DMS153 (cell line): ENCODE measurements around the gene SYNDIG1.

ENCODE experiments used
- DNase-seq: peaks from one replicate; lab custom pipeline; 2025; lab: John Stamatoyannopoulos, UW

Gene SYNDIG1

DNA sequence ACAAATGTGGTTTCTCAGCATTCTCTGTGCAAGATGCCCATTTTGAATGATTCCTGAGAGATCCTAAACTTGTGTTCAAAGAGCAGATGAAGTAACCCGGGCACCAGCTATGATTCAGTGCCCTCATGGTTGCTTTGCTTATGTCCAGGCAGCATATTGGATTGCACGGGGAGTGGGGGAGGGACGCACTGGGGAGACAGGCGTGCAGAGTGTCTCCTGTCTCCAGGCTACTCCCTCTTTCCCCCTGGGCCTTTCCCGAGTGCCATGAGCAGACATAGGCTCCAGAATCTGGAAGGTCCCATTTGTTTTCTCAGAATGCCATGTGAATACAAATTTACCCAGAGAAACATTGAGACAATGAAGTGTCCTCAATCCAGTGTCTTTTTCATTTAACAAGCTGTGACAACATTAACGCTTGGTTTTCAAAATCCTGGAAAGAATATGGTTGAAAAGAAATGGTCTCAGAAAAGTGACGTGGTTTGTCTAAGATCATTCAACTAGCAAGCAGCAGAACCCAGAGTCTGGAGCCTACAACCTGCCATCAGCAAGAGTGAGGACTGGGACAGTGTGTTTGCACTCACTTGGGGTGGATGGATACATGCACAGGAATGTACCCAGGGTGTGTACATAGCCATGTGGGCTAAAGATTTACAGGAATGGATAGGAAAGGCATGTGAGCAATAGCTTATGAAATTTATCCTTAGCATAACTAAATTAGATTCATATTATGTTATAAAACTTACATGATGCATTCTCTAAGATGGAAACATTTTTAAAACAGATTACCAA, 4.2 kb downstream of the SYNDIG1 start:
- no peak for DNase-seq

DNA sequence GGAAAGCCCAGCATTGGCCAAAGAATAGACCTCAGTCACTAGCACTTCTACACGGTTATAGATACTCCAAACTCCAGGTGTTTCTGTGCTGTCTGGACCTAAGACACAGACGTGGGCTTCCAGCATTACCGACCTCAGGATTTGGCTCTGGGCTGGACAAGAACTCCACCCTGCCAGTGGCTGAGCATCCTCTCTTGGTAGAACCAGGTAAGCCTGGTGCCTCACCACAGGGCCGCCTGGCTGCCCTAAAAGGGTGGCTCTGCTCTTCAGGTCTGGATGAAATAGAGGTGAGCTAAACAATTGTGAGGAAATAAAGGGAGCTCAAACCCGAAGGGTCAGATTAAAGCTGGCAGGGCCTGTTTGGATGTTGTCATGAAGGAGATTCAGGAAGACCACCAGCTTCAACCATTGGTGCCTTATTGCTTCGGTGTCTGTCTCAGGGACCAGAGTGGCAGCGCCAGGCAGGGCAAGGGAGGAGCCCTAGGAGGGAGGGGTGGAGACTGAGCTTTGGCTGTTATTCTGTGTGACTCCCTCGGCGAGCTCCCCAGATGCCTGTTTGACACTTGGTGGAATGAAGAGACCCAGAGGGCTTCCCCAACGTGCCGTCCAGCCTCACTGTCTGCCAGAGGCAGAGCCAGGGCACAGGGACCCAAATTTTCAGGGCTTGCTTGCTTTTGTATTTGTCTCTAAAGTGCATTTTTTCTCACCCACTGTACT, 8.6 kb downstream of the SYNDIG1 start:
- no peak for DNase-seq

DNA sequence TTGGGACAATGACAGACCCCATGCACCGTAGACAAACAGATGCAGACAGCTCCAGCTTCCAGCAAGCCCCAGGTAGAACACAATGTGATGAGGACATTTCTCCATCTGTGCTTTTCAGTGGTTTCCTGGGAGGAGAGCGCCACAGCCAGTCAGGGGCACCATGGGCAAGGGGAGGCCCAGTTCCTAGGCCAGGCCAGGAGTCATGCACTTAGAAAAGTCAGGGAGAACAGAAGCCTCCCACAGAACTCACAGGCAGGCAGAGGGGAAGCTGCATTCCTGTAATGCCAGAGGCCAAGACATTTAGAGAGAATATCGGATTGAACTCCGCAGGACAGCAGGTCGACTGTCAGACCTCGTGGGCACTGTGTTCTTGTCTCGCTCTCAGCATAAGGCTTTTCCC, 9.2 kb downstream of the SYNDIG1 start:
- DNase-seq = no peak

DNA sequence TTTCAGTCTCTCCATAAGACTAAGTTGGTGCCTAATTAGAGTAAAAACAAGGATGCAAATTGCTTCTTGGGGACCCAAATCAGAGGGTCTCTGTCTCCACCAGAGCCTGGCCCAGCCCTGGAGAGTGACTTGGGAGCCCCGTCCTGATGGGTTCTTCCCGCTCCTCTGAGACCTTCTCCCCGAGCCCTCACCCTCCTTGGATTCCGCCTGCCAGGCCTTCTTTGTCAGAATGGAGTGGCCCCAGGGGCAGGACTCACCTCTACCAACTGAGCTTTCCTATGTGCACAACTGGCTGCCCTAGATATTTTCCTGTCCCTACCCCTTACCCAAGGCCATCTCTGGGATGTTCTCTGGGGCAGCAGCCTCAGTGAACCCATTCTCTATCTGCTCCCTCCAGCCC, 9.7 kb downstream of the SYNDIG1 start:
- no peak for DNase-seq

DNA sequence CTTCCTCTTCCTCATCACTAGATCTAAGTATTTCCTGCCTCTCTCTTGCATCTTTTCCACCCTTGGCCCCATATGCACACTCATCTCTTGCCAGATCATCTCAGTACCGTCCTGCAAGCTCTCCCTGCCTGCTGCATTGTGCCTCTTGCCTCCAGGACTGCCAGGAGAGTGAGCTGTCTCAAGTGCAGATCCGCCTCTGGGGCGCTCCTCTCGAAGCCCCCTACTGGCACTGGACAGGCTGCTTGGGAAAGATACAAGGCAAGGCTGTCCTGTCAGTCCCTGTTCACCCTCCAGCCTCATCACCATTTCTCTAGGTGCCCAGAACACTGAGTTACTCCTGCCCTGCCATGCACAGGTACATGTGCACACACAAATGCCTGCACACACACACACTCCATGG, 10.2 kb downstream of the SYNDIG1 start:
- no peak for DNase-seq

DNA sequence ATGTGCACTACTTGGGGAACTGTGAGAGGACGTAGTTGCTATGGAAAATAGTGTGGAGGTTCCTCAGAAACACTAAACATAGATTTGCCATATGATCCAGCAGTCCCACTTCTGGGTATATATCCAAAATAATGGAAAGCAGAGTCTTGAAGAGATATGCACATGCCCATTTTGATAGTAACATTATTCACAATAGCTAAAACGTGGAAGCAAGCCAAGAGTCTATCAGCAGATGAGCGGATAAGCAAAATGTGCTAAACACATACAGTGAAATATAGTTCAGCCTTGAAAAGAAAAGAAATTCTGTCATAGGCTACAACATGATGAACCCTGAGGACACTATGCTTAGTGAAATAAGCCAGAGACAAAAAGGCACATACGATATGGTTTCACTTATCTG, 11.1 kb downstream of the SYNDIG1 start:
- no peak for DNase-seq

DNA sequence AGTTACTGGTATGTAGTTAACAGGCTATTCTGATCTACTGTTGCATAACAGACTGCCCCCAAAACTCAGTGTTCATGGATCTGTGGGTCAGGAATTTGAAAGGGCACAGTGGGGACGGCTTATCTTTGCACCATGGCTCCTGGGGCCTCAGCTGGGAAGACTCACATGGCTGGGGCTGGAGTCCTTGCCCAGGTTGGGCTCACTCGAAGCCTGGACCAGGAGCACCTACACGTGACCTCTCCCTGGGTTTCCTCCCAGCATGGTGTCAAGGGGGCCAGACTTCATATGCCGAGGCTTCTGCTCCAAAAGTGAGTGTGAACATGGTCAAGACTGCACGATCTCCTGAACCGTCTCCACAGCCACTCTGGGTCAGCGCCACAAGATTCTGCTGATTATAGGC, 11.7 kb downstream of the SYNDIG1 start:
- DNase-seq = no peak

DNA sequence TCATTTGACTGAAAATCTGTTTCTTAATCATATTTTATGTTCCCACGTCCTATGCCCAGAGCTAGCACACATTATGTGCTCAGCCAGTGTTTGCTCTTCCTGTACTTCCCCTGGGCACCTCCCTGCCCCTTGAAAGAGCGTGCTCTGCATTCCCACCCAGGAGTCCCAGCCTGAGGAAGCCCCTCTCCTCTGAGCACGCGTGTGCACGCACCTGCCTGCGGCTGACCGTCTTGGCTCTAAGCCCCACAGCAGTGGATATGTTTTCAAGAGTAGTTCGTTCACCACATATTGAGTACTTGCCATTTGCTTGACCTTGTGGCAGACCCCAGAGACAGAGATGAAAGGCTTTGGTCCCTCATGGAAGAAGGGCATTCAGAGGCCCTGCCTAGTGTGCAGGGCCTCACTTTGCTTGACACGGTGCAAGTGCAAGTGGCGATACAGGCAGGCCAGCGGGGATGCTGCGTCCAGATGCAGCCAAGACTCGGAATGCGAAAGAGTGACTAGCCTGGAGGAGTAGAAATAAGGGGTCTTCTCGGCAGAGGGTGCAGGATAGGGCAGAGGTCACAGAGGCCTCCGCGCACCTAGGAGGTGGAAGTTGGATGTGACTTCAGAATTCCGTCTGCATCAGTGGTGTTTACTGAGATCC, 14.1 kb downstream of the SYNDIG1 start:
- DNase-seq = no peak

DNA sequence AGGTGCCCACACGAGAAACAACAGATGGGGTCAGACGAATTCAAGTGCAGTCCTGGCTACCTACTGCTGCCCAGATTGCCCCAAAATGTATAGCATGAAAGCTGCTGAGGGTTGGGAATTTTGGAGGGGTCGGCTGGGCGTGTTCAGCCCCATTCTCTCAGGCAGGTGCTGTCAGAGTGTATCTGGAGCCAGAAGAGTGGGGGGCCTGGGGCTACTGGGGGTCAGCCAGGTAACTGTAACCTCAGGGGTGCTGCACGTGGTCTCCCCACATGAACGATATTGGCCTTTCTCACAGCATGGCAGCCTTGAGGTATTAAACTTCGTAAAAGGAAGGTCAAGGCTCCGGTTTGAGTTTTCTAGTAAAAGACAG, 14.6 kb downstream of the SYNDIG1 start:
- DNase-seq = no peak

DNA sequence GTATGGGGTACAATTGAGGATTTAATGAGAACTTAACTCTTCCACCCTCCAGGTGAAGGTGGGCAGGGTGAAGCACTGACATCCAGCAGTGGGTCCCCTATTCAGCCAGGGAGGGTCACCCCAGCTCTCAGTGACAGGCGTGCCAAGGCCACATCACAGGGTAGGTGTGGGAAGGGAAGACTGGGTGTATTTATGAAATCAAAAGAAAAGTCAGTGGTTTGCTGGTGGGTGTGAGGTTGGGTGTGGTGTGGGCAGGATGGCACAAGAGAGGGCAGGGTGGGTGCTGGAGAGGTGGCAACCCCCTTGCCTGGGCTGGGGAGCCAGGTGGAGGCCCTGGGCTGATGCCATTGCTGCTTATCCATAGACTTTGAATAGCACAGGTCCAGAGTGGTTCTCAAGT, 16.6 kb downstream of the SYNDIG1 start:
- no peak for DNase-seq

DNA sequence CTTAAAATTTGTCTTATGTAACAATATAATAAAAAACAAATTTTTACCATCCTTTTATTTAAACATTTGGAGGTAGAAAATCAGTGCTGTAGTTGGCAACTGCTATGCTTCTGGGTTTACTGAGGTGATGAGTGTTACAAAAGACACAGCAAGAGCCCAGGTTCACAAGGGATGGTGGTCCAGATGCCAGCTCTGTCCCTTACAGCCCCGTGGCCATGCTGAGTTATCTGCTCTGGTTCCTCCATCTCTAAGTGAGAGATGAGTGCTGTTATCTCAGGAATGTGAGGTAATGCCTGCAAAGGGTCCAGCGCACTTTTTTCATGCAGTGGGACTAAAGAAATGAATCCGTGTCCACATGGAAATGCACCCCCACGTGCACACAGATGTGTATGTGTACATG, 17.8 kb downstream of the SYNDIG1 start:
- DNase-seq = no peak

DNA sequence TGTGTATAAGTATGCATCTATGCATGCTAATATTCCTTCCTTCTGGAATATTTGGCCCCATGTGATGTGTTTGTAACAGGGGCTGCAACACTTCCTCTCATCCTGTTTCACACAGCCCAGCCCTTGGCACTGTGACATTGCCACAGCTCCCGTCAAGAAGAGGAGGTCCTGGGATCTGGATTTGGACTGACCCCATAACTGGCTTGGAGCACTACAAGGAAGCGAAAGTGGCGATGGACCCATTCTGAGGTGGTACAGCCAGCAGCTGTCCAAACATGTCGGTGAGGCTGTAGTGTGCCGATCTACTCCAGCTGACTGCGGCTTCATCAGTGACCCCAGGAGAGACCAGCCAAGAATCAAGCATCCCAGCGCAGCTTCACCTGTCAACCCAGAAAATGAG, 18.2 kb downstream of the SYNDIG1 start:
- no peak for DNase-seq

DNA sequence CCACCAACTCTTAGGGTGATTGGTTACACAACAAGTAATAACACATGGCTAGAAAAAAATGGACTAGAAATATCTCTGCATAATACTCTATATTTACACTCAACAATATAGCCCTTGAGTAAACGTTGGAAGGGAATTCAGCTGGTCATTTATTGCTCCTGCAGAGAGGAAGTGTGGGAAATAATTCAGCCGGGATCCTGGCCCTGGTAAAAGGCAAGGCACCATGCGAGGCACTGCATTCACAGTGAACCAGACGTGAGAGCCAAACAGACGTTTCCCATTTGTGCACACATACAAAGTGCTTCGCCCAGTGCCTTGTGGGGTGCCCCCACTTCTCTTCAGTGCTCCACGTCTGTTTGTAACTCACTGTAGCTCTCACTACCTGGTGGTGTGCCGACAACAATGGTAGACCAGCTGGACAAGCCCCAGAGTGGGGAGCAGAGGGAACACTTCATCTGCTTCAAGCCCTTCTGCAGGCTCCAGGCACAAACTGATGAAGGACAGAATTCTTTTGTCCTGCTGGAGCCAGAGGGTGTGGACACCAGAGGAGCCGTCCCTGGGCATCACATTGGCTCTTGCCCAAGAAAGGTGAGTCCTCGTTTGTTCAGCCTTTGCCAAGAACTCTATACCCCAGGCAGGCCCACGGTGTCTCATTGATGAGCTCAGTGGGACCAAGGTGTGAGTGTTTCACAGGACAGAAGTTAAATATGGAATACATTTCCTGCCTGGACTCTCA, 18.8 kb downstream of the SYNDIG1 start:
- no peak for DNase-seq

DNA sequence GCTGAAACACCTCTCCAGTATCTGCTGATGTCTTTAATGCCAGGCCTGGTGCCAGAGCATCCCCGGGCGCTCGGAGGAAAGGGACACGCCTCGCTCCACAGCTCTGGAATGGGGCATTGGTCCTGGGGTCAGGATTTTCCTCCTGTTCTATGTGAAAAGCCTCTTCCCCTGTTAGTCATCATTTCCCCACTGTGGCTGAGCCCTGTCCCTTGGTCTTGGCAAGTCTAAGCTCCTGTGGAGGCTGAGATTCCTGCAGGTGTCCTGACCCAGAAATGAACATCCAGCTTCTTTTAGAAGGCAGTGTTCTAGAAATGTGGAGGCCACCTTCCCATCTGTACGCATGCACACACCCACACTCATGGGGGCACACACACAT, 19.4 kb downstream of the SYNDIG1 start:
- DNase-seq = no peak

DNA sequence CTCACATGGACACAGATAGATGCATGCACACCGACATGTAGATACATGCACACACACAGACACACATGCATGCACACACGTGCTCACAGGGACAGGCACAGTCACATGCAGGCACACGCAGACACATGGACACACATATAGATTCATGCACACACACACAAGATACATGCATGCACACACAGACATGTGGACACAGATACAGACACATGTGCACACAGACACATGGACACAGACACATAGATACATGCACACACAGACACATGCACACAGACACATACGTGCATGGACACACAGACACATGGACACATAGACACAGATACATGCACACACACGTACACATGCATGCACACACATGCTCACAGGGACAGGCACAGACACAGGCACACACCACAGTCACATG, 19.8 kb downstream of the SYNDIG1 start:
- DNase-seq = no peak

DNA sequence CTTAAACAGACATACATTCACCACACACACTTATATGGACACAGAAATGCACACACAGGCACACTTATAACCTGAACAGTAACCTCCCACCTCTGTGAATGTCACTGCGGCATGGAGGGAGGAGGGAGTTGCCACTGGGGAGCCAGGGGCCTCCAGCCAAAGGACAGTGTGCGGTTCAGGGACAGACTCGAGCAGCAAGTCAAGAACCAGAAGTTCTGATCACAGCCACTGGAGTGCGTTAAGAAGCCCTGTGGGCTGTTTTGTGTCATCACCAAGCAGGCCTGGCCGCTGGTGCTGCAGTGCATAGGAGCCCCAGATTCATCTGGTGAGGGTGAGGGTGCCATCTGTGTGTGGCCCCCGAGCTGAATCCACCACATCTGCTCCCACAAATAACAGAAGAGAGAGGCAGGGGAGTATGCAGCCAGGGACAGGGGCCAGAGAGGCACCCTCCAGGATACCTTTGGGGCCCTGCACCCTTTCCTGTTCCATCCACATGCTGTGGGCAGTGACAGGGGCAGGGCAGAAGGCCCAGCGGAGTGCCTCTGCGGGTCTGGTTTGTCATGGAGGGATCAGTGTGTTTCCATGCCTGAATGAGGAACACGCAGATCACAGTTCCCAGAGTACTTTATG, 20.3 kb downstream of the SYNDIG1 start:
- DNase-seq = no peak

DNA sequence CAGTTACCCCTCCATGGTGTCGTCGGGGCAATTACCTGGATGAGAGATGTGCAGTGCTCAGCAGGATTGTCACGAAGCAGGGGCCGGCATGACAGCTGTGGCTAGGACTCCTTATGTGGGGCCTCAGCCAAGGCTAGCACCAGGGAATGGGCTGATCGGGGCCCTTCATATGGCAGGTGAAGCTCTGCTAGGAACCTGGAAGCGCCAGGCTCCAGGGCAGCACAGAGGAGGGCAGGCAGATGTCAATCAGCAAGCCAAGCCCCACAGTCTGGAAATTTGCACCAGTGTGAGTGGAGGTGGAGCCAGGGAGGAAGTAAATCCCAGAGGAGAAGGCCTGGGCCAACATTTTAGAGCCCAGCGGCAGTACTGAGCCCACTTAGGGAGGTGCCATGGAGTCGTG, 21.2 kb downstream of the SYNDIG1 start:
- DNase-seq = no peak

DNA sequence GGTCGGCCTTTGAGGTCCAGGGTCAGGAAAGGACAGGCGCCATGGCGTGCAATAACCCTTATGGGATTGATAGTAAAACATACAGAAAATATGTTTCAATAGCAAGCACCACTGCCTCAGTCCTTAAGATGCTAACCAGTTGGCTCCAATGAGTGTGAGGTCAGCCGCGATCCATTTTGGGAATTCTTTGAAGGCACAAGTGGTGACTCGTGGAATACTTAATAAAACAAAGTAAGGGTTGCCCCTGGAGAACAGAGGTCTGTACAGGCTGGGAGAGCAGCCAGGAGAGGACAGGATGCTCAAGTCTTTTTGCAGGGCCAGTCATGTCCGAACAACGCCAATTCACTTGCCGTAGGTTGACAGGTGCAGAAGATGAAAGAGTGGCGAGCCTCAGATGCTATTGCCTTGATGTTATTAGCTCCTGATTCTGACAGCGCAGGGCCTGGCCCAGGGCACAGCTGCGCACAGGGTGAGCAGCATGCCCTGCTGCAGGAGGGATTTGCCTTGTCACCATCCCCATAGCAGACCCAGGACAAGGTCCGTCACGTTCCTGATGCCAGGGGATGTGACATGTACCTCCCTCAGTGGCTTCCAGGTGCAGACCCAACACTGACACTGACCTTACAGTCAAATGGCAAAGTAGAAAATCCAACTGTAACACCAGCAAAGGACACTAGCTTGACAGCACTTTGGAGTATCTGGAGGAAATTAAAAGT, 21.8 kb downstream of the SYNDIG1 start:
- DNase-seq = no peak

DNA sequence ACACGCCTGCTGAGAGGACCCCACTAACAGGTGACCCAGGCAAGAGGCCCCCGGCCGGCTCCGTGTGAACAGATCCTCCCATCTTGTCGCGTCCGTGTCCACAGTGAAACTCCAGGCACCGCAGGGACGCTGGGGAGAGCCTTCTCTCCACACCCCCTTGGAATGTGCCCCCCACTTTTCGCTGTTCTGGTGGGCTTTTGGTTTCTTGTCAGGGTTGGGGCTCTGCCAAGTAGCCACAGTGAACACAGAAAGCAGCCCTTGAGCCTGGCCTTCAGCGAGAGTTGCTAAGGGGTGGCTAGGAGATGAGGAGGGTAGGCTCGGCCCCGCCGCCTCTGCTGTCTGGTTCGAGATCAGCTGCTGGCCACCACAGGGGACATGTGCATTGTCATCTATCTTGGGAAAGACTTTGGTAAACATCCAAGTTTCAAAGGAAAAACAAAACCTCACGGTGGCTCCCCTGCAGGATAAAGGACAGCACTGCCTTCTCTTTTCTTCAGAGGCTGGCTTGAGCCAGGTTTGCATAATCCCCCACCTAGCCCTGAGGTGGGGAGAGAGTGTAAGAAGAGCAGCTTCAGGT, 22.7 kb downstream of the SYNDIG1 start:
- no peak for DNase-seq

DNA sequence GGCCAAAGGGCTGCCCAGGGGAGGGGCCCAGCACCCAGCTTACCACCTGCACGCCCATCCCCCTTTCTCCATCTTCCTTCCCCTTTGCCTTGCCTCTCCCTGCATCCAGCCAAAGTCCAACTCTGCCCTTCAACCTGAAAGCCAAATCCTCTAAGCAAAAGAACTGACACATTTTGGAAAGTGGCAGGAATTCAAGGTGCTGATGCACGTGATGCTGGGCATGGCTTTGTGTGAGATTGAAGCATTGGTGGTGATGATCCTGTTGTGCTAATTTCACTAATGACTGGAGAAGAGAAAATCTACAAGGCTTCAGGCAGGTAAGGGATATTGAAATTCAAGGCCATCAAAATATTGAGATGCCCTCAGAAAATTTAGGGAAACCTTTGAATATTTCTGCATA, 23.3 kb downstream of the SYNDIG1 start:
- no peak for DNase-seq

DNA sequence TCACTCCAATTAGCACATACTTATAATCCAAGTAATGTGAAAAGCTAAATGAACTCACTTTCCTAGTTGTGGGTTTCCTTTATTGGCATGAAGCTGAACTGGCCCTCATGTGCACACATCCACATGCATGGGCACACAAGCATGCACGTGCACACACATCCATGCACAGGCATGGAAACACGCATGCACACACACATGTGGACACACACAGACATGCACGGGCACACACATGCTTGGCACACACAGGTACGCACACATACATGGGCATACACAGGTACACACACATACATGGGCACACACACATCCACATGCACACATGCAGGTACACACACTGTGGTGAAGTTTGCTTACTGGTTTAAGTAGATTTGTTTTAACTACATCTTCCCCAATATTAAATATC, 23.8 kb downstream of the SYNDIG1 start:
- no peak for DNase-seq
